Osteoblast (primary cell): ENCODE results near the gene COL27A1. TPM values are rescaled to one million over a fixed set of nuclear protein-coding genes. Genes with fewer than 3 reads are reported as not detected.
A peak's percentile ranks its signal among the peaks of the same experiment; 100 is the strongest.

ENCODE experiments used
- DNase-seq: peaks from one replicate; pipeline ENCODE4 v3.0.0; 2011; ENCODE audit warnings: low spot score, mixed read lengths; ENCODE audit not compliant: insufficient read length; ENCODE audit errors: missing footprints
- H2AFZ ChIP-seq: 2 replicates; pipeline ENCODE4 v1.6.0; 2011; ENCODE audit warnings: mild to moderate bottlenecking, low read length
- H3K27ac ChIP-seq: 2 replicates; pipeline ENCODE4 v1.5.1; 2011; ENCODE audit warnings: mild to moderate bottlenecking, low read depth, low read length, moderate library complexity
- H3K27me3 ChIP-seq: 2 replicates; pipeline ENCODE4 v1.6.0; 2012; ENCODE audit warnings: mild to moderate bottlenecking, control low read depth, inconsistent platforms, low read length, moderate library complexity; ENCODE audit not compliant: insufficient read depth
- H3K36me3 ChIP-seq: 2 replicates; pipeline ENCODE4 v1.5.1; 2011; ENCODE audit warnings: mild to moderate bottlenecking, low read length, control low read depth, moderate library complexity; ENCODE audit not compliant: insufficient read depth
- H3K4me1 ChIP-seq: 2 replicates; pipeline ENCODE4 v1.5.1; 2011; ENCODE audit warnings: mild to moderate bottlenecking, low read length, control low read depth, moderate library complexity; ENCODE audit not compliant: insufficient read depth
- H3K4me2 ChIP-seq: 2 replicates; pipeline ENCODE4 v1.6.0; 2011; ENCODE audit warnings: mild to moderate bottlenecking, low read length; ENCODE audit not compliant: insufficient read depth
- H3K4me3 ChIP-seq: fragments of 200-600 bp; sonication (generic); 3 replicates; pipeline ENCODE4 v1.5.1; 2012; ENCODE audit warnings: mild to moderate bottlenecking, low read length, inconsistent platforms; ENCODE audit not compliant: insufficient read depth
- H3K79me2 ChIP-seq: 2 replicates; pipeline ENCODE4 v1.6.0; 2012; ENCODE audit warnings: mild to moderate bottlenecking, low read length, control low read depth, inconsistent platforms; ENCODE audit not compliant: insufficient read depth
- H3K9me3 ChIP-seq: 2 replicates; pipeline ENCODE4 v1.5.1; 2011; ENCODE audit warnings: low read depth, low read length, control low read depth
- H4K20me1 ChIP-seq: 2 replicates; pipeline ENCODE4 v1.6.0; 2012; ENCODE audit warnings: mild to moderate bottlenecking, low read length, control low read depth; ENCODE audit not compliant: insufficient read depth
- total RNA-seq: library from RNA; depleted of rRNA; stranded (reverse); fragments of >200 nt; gene quantifications from 2 replicates; pipeline ENCODE4 v1.2.3, GENCODE V29; 2012
- TF ChIP-seq, protein P1 (sequence below): IDR thresholded peaks from 2 replicates; pipeline ENCODE4 v1.5.1; 2011; ENCODE audit warnings: mild to moderate bottlenecking, low read depth, low read length, moderate library complexity; ENCODE audit errors: extremely low read depth

The COL27A1 gene
- total RNA-seq, 1 donor, result 10.1 TPM

DNA sequence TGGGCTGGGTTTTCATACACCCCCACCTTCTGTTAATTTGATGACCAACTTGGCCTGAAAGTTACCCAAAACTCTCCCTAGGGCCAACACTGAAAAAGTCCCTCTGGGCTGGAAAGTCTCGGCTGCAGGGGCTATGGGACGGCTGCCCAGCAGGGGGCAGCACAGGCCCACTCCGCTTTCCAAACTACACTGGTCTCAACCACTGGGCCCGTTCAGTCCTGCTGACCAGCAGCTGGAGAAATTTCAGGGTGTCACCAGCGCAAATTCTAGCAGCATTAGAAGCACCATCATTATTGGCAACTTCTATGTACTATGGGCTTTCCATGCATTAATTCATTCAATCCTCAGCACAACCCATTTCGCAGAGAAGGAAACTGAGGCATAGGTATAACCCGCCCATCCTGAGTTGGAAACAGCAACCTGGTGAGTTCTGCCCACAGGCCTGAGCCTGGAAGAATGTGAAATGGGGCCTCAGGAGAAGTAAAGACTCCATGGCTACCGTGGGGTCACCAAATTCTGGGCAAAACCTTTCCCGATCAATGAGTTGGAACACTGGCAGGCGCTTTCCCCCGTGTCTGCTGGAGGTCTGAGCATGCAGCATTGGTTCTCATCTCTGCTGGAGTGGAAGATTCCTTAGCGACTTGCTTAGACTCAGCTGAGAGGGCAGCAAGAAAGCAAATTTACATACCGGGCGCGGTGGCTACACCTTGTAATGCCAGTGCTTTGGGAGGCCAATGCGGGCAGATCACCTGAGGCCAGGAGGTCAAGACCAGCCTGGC, 184.0 kb downstream of the COL27A1 start:
- peak; percentile 98 for DNase-seq
- peaks cover 47% of the 10 kb centered on the region for H3K36me3 ChIP-seq

DNA sequence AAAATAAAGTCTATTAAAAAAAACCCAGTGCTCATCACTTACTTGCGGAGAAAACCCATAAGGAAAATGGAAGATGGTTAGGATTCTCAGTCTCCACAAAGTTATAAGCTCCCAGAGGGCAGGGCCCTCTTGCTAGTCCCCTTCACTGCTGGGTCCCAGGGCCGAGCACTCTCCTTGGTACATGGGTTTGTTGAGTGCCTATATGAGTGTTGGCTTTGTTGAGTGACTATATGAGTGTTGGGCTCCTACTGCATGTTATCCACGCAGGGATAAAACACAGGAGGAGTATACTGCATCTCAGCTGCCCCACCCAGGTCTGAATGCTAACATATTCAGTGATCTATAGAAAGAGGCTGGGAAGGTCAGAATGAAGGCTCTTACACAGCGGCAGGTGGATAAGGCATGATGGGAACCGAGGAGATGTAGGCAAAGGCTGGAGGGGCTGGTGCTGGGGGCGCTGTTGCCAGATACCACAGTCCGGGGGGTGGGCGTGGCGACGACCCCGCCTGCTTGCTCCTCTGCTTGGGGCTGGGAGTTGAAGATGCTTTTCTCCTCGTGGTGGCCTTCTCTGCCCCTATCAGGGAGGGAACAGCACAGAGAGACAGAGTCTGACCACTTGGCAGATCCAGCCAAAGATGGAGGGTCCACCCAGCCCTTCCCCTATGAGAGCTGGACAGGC, 186.0 kb downstream of the COL27A1 start:
- no peak for DNase-seq
- H3K27me3 ChIP-seq, result no peaks in the 10 kb centered on the region
- no peak overlapping the region for H3K4me2 ChIP-seq
- no peaks in the 10 kb centered on the region for H3K79me2 ChIP-seq
- H3K36me3 ChIP-seq, result peaks cover 52% of the 10 kb centered on the region
- no peaks in the 10 kb centered on the region for H3K4me1 ChIP-seq
- TF ChIP-seq, protein P1, sequence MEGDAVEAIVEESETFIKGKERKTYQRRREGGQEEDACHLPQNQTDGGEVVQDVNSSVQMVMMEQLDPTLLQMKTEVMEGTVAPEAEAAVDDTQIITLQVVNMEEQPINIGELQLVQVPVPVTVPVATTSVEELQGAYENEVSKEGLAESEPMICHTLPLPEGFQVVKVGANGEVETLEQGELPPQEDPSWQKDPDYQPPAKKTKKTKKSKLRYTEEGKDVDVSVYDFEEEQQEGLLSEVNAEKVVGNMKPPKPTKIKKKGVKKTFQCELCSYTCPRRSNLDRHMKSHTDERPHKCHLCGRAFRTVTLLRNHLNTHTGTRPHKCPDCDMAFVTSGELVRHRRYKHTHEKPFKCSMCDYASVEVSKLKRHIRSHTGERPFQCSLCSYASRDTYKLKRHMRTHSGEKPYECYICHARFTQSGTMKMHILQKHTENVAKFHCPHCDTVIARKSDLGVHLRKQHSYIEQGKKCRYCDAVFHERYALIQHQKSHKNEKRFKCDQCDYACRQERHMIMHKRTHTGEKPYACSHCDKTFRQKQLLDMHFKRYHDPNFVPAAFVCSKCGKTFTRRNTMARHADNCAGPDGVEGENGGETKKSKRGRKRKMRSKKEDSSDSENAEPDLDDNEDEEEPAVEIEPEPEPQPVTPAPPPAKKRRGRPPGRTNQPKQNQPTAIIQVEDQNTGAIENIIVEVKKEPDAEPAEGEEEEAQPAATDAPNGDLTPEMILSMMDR, result no peak
- H4K20me1 ChIP-seq, result no peaks in the 10 kb centered on the region
- no peak overlapping the region for H3K27ac ChIP-seq
- no peak overlapping the region for H2AFZ ChIP-seq
- H3K4me3 ChIP-seq, result no peak overlapping the region
- H3K9me3 ChIP-seq, result no peaks in the 10 kb centered on the region

More for the DNA sequence above, 184.0 kb downstream of the COL27A1 start:
- Histone ChIP-seq H3K27me3 (no peaks in the 10 kb centered on the region), H3K79me2 (no peaks in the 10 kb centered on the region), H3K27ac (no peak overlapping the region), H3K4me2 (no peak overlapping the region), H3K9me3 (no peaks in the 10 kb centered on the region), H3K4me1 (no peaks in the 10 kb centered on the region), H2AFZ (no peak overlapping the region), H4K20me1 (no peaks in the 10 kb centered on the region), H3K4me3 (no peak overlapping the region)
- TF ChIP-seq, protein P1, result peak; percentile 98

DNA sequence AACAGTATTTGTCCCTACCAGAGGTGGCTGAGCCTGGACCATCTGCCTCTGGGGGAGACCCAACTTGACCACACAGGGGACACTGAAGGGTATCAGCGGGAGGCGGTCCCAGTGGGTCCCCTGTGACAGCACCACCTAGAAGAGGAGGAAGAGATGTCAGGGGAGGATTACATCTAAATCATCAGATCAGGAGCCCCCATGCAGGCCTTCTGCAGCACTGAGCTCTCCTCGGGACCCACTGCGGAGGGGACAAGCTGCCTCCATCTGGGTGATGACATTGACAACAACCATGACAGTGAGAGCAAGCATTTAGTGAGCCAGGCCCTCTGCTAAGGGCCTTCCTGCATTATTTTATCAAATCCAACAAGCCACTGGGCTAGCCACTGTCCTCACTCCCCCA, 186.7 kb downstream of the COL27A1 start:
- DNase-seq, result no peak
- H3K27me3 ChIP-seq, result no peaks in the 10 kb centered on the region
- H3K36me3 ChIP-seq, result peaks cover 58% of the 10 kb centered on the region
- H4K20me1 ChIP-seq, result no peaks in the 10 kb centered on the region
- H3K79me2 ChIP-seq, result no peaks in the 10 kb centered on the region
- no peak overlapping the region for H2AFZ ChIP-seq
- H3K4me2 ChIP-seq, result no peak overlapping the region
- H3K4me1 ChIP-seq, result no peaks in the 10 kb centered on the region
- TF ChIP-seq, protein P1, result no peak
- no peak overlapping the region for H3K4me3 ChIP-seq
- no peaks in the 10 kb centered on the region for H3K9me3 ChIP-seq
- no peak overlapping the region for H3K27ac ChIP-seq

DNA sequence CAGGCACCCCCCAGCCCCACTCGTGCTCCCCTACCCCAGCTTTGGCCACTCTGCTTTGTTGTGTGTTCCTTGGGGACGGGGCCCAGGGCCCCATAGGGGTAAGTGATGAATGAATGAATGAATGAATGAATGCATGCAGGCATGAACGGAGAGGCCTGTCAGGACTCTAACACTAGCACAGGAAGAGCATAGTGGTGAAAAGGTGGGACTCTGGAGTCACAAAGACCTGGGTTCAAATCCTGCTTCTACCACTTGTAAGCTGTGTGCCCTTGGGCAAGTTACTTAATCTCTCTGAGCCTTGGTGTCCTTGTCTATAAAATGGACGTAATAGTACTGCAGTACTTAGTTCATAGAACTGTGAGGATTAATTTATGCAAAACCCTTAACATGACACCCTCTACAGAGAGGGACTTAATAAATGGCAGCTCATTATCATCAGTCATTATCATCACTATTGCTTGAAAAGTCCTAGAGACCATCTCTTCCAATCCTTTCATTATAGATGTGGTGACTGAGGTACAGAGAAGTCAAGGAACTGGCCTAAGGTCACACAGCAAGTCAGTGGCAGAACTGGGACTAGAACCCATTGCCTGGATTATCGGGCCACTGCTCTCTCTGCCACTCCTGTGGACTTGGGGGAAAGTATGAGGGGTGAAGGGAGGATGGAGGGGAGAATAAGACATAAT, 187.6 kb downstream of the COL27A1 start:
- TF ChIP-seq, protein P1, result no peak
- no peak overlapping the region for H2AFZ ChIP-seq
- H3K4me2 ChIP-seq, result no peak overlapping the region

More for the DNA sequence above, 187.6 kb downstream of the COL27A1 start:
- H3K27ac ChIP-seq, result no peak overlapping the region
- DNase-seq, result no peak
- no peaks in the 10 kb centered on the region for H3K79me2 ChIP-seq
- no peaks in the 10 kb centered on the region for H3K4me1 ChIP-seq
- no peaks in the 10 kb centered on the region for H3K27me3 ChIP-seq
- H4K20me1 ChIP-seq, result no peaks in the 10 kb centered on the region
- no peaks in the 10 kb centered on the region for H3K9me3 ChIP-seq
- peaks cover 64% of the 10 kb centered on the region for H3K36me3 ChIP-seq
- no peak overlapping the region for H3K4me3 ChIP-seq
